ENCODE data around the gene OR5AU1.

The OR5AU1 gene

DNA sequence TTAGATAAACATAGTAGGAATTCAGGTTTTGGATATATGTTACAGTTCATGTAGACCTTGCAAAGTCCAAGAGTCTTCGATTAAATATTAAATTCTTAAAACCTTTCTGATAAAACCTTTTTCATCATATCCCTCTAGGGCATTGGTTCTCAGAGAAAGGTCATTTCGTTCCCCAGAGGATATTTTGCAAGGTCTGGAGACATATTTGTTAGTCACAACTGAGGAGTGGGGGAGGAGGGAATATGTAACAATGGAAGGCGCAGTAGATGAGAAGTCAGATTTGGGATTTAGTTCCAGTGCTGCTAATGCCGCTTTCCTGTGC is 49.7 kb downstream of the OR5AU1 start:
- DNase-seq, result no peak

DNA sequence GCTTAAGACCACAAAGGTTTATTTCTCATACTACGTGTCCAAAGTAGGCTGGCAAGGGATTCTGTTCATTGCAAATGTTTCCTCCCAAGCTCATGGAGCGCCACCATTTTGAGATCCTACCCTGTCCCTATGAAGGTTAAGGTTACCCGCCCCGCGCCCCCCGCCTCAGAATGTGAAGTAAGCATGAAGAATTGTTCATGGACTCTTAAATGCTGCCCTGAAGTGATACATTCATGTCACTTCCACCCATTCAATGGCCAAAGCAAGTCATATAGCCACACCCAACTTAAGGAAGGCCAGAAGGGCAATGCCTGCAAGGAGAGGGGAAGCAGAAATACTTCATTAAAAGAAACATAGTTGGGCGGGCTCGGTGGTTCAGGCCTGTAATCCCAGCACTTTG is 50.8 kb downstream of the OR5AU1 start:
- no peak for DNase-seq

Data from CD4-positive, alpha-beta T cell treated with Interleukin-12 subunit alpha and Interleukin-12 subunit beta, for 1 hour (primary cell).